ENCODE measurements around the gene G6PC3.
A peak's percentile ranks its signal among the peaks of the same experiment; 100 is the strongest.

G6PC3 gene

DNA sequence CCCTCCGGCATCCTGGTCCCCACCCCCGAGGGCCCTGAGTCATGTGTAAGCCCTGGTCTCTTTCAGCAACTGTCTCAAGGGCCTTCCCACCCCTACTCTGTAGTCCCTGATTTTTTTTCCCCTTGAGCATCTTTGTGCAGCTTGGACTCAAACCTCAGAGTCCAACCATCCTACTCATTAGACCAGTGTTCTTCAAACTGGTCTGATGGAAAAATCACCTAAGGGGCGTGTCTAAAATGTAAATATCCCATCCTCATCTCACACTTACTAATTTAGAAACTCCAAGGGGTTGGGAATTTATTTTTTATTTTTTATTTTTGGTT lies 624 bp downstream of the G6PC3 start:
- Histone ChIP-seq H3K4me1 (ENCODE audit: control insufficient read depth, low read depth, low read length) (peaks cover 2% of the 10 kb centered on the region), H3K4me3 (ENCODE audit: low read length) (peak overlapping the region; percentile 60)

DNA sequence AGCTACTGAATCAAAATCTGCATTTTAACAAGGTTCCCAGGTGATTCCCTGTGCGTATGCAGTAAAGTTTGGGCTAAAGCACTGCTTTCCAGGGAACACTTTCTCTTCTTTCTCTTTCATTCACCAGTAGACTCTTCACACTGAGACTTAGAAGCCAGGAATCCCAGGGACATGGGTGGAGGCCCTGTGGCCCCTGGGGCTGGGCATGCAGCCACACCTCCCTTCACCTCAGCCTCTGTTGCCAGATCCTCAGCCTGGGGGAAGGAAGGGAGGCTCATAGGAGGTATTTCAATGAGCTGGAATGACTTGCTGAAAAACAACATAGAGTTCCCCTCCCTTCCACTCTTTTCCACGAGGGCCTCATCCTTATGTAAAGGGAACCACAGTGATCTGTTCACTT lies 1.2 kb downstream of the G6PC3 start:
- peak; percentile 64 for DNase-seq

More for the DNA sequence above, 624 bp downstream of the G6PC3 start:
- Histone ChIP-seq H2BK120ac (ENCODE audit: low read depth, low read length) (no peak overlapping the region), H3K18ac (ENCODE audit: low read length) (peak overlapping the region; percentile 2), H3K79me1 (ENCODE audit: low read length) (peaks cover 2% of the 10 kb centered on the region), H2BK15ac (replicated peaks; ENCODE audit: low read depth) (no peak overlapping the region), H3K4ac (ENCODE audit: low read depth, low read length) (peak overlapping the region; percentile 20), H3K23ac (ENCODE audit: low read length) (no peak overlapping the region), H3K79me2 (ENCODE audit: control insufficient read depth, insufficient read depth, low read length) (peaks cover 10% of the 10 kb centered on the region), H3K56ac (ENCODE audit: low read length) (peak overlapping the region; percentile 97), H3K36me3 (ENCODE audit: control insufficient read depth, insufficient read depth, low read length) (no peaks in the 10 kb centered on the region), H4K8ac (ENCODE audit: low read depth, low read length) (no peak overlapping the region), H3K9ac (ENCODE audit: low read length) (peak overlapping the region; percentile 90), H3K4me2 (ENCODE audit: low read length) (peak overlapping the region; percentile 23), H3K27me3 (ENCODE audit: insufficient read depth, low read length, poor library complexity) (no peaks in the 10 kb centered on the region), H4K5ac (ENCODE audit: low read length) (no peak overlapping the region), H2BK5ac (ENCODE audit: low read length) (no peak overlapping the region), H2AK5ac (ENCODE audit: low read length) (no peak overlapping the region), H3K27ac (ENCODE audit: low read depth, low read length) (peak overlapping the region; percentile 82)
- no CpG with 5 or more reads among the region's 3 CpGs for WGBS (ENCODE audit: extremely low coverage, insufficient coverage, low lambda C conversion rate)
- DNase-seq = no peak

DNA sequence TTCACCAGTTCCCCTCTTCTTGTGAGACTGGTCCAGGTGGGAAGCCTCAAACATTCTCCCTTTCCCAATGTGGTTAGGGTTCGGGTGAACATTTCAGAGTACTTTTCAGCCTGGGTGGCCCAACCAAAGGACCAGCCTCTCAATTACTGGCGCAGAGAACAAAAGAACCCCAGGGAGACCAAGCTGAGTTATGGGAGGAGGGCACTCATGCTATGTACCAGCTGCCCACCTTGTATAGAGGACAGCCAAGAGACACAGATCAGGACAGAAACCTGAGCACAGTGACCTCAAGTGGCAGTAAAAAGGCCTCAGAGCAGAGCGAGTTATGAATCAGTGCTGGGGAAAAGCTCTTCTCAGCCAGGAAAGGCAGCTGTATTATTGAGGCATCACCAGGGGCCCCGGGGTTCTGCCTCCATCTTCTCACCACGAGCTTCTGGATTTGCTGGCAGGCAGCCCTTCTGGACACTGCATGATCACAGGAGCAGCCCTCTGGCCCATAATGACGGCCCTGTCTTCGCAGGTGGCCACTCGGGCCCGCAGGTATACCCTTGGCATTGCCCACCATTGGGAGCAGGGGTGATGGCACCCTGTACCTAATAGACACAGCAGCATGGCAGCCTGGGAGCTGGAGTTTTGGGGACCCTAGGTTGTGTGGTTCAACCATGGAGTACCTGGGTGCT lies 3.8 kb downstream of the G6PC3 start:
- no peak overlapping the region for H3K4ac ChIP-seq (ENCODE audit: low read depth, low read length)
- H3K4me1 ChIP-seq (ENCODE audit: control insufficient read depth, low read depth, low read length) = peaks cover 2% of the 10 kb centered on the region
- H4K5ac ChIP-seq (ENCODE audit: low read length) = no peak overlapping the region
- H3K23ac ChIP-seq (ENCODE audit: low read length) = no peak overlapping the region
- H2AK5ac ChIP-seq (ENCODE audit: low read length) = no peak overlapping the region
- no peak overlapping the region for H3K4me2 ChIP-seq (ENCODE audit: low read length)
- no CpG with 5 or more reads among the region's 9 CpGs for WGBS (ENCODE audit: extremely low coverage, insufficient coverage, low lambda C conversion rate)
- no peak overlapping the region for H3K9ac ChIP-seq (ENCODE audit: low read length)
- H3K27me3 ChIP-seq (ENCODE audit: insufficient read depth, low read length, poor library complexity) = no peaks in the 10 kb centered on the region
- no peak overlapping the region for H3K18ac ChIP-seq (ENCODE audit: low read length)
- peaks cover 2% of the 10 kb centered on the region for H3K79me1 ChIP-seq (ENCODE audit: low read length)
- DNase-seq = no peak
- no peak overlapping the region for H2BK120ac ChIP-seq (ENCODE audit: low read depth, low read length)
- H2BK15ac ChIP-seq (replicated peaks; ENCODE audit: low read depth) = no peak overlapping the region
- peaks cover 8% of the 10 kb centered on the region for H3K79me2 ChIP-seq (ENCODE audit: control insufficient read depth, insufficient read depth, low read length)
- H4K8ac ChIP-seq (ENCODE audit: low read depth, low read length) = no peak overlapping the region
- peaks cover 5% of the 10 kb centered on the region for H3K36me3 ChIP-seq (ENCODE audit: control insufficient read depth, insufficient read depth, low read length)
- no peak overlapping the region for H2BK5ac ChIP-seq (ENCODE audit: low read length)
- no peak overlapping the region for H3K56ac ChIP-seq (ENCODE audit: low read length)
- H3K27ac ChIP-seq (ENCODE audit: low read depth, low read length) = no peak overlapping the region
- H3K4me3 ChIP-seq (ENCODE audit: low read length) = no peak overlapping the region

More for the DNA sequence above, 1.2 kb downstream of the G6PC3 start:
- H3K4me1 ChIP-seq (ENCODE audit: control insufficient read depth, low read depth, low read length) = peaks cover 2% of the 10 kb centered on the region
- no peak overlapping the region for H3K4ac ChIP-seq (ENCODE audit: low read depth, low read length)
- no peak overlapping the region for H4K5ac ChIP-seq (ENCODE audit: low read length)
- WGBS (ENCODE audit: extremely low coverage, insufficient coverage, low lambda C conversion rate) = no CpG with 5 or more reads among the region's 2 CpGs
- no peak overlapping the region for H3K18ac ChIP-seq (ENCODE audit: low read length)
- H3K79me2 ChIP-seq (ENCODE audit: control insufficient read depth, insufficient read depth, low read length) = peaks cover 8% of the 10 kb centered on the region
- no peak overlapping the region for H2BK5ac ChIP-seq (ENCODE audit: low read length)
- H3K9ac ChIP-seq (ENCODE audit: low read length) = peak overlapping the region; percentile 66
- peaks cover 2% of the 10 kb centered on the region for H3K79me1 ChIP-seq (ENCODE audit: low read length)
- peak overlapping the region; percentile 83 for H3K56ac ChIP-seq (ENCODE audit: low read length)
- H3K23ac ChIP-seq (ENCODE audit: low read length) = no peak overlapping the region
- H3K27me3 ChIP-seq (ENCODE audit: insufficient read depth, low read length, poor library complexity) = no peaks in the 10 kb centered on the region
- H3K36me3 ChIP-seq (ENCODE audit: control insufficient read depth, insufficient read depth, low read length) = peaks cover 3% of the 10 kb centered on the region
- H2BK120ac ChIP-seq (ENCODE audit: low read depth, low read length) = no peak overlapping the region
- no peak overlapping the region for H4K8ac ChIP-seq (ENCODE audit: low read depth, low read length)
- no peak overlapping the region for H2BK15ac ChIP-seq (replicated peaks; ENCODE audit: low read depth)
- H3K27ac ChIP-seq (ENCODE audit: low read depth, low read length) = no peak overlapping the region
- no peak overlapping the region for H2AK5ac ChIP-seq (ENCODE audit: low read length)
- no peak overlapping the region for H3K4me3 ChIP-seq (ENCODE audit: low read length)
- peak overlapping the region; percentile 44 for H3K4me2 ChIP-seq (ENCODE audit: low read length)

DNA sequence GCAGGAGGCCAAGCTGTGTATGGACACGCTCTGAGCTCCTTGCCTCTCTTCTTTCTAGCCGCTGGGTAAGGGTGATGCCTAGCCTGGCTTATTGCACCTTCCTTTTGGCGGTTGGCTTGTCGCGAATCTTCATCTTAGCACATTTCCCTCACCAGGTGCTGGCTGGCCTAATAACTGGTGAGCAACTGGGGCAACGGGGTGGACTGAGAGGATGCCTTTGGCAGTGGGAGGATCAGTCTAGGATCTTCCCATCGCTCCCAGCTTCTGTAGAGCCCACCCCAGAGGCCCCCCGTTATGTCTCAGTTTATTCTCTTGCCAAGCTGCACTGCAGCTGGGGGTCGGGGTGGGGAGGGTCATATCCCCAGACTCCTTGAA lies 4.4 kb downstream of the G6PC3 start:
- peaks cover 2% of the 10 kb centered on the region for H3K79me1 ChIP-seq (ENCODE audit: low read length)
- no peak overlapping the region for H2BK120ac ChIP-seq (ENCODE audit: low read depth, low read length)
- H3K4me3 ChIP-seq (ENCODE audit: low read length) = no peak overlapping the region
- H3K27ac ChIP-seq (ENCODE audit: low read depth, low read length) = no peak overlapping the region
- H2AK5ac ChIP-seq (ENCODE audit: low read length) = no peak overlapping the region
- H3K56ac ChIP-seq (ENCODE audit: low read length) = no peak overlapping the region
- H4K5ac ChIP-seq (ENCODE audit: low read length) = no peak overlapping the region
- peaks cover 5% of the 10 kb centered on the region for H3K36me3 ChIP-seq (ENCODE audit: control insufficient read depth, insufficient read depth, low read length)
- no peak overlapping the region for H4K8ac ChIP-seq (ENCODE audit: low read depth, low read length)
- no peaks in the 10 kb centered on the region for H3K27me3 ChIP-seq (ENCODE audit: insufficient read depth, low read length, poor library complexity)
- H3K4ac ChIP-seq (ENCODE audit: low read depth, low read length) = no peak overlapping the region
- no peak overlapping the region for H3K23ac ChIP-seq (ENCODE audit: low read length)
- no peak overlapping the region for H3K18ac ChIP-seq (ENCODE audit: low read length)
- peaks cover 8% of the 10 kb centered on the region for H3K79me2 ChIP-seq (ENCODE audit: control insufficient read depth, insufficient read depth, low read length)
- no peak for DNase-seq
- H3K9ac ChIP-seq (ENCODE audit: low read length) = no peak overlapping the region
- no peak overlapping the region for H2BK5ac ChIP-seq (ENCODE audit: low read length)
- no peak overlapping the region for H3K4me2 ChIP-seq (ENCODE audit: low read length)
- WGBS (ENCODE audit: extremely low coverage, insufficient coverage, low lambda C conversion rate) = no CpG with 5 or more reads among the region's 9 CpGs
- no peak overlapping the region for H2BK15ac ChIP-seq (replicated peaks; ENCODE audit: low read depth)
- H3K4me1 ChIP-seq (ENCODE audit: control insufficient read depth, low read depth, low read length) = peaks cover 2% of the 10 kb centered on the region

DNA sequence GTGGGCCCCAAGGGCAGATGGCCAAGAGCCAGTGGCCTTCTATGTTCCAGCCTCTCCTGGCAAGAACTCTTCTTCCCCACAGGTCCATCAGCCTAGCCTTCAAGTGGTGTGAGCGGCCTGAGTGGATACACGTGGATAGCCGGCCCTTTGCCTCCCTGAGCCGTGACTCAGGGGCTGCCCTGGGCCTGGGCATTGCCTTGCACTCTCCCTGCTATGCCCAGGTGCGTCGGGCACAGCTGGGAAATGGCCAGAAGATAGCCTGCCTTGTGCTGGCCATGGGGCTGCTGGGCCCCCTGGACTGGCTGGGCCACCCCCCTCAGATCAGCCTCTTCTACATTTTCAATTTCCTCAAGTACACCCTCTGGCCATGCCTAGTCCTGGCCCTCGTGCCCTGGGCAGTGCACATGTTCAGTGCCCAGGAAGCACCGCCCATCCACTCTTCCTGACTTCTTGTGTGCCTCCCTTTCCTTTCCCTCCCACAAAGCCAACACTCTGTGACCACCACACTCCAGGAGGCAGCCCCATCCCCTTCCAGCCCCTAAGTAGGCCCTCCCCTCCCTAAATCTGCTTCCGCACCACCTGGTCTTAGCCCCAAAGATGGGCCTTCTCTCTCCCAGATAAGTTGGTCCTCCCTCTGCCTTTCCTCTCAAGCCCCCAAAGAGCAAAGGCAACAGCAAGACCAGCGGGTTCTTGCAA lies 5.2 kb downstream of the G6PC3 start:
- Histone ChIP-seq H3K4me3 (ENCODE audit: low read length) (no peak overlapping the region), H4K8ac (ENCODE audit: low read depth, low read length) (no peak overlapping the region), H3K4me1 (ENCODE audit: control insufficient read depth, low read depth, low read length) (peaks cover 2% of the 10 kb centered on the region), H3K27ac (ENCODE audit: low read depth, low read length) (no peak overlapping the region), H3K18ac (ENCODE audit: low read length) (no peak overlapping the region), H3K4ac (ENCODE audit: low read depth, low read length) (no peak overlapping the region), H3K27me3 (ENCODE audit: insufficient read depth, low read length, poor library complexity) (no peaks in the 10 kb centered on the region), H3K9ac (ENCODE audit: low read length) (no peak overlapping the region), H3K79me2 (ENCODE audit: control insufficient read depth, insufficient read depth, low read length) (peaks cover 8% of the 10 kb centered on the region), H2BK120ac (ENCODE audit: low read depth, low read length) (no peak overlapping the region), H3K4me2 (ENCODE audit: low read length) (no peak overlapping the region), H3K23ac (ENCODE audit: low read length) (no peak overlapping the region), H3K79me1 (ENCODE audit: low read length) (peaks cover 2% of the 10 kb centered on the region), H2BK15ac (replicated peaks; ENCODE audit: low read depth) (no peak overlapping the region), H3K56ac (ENCODE audit: low read length) (no peak overlapping the region), H3K36me3 (ENCODE audit: control insufficient read depth, insufficient read depth, low read length) (peaks cover 5% of the 10 kb centered on the region), H2AK5ac (ENCODE audit: low read length) (no peak overlapping the region), H4K5ac (ENCODE audit: low read length) (no peak overlapping the region), H2BK5ac (ENCODE audit: low read length) (no peak overlapping the region)
- no CpG with 5 or more reads among the region's 10 CpGs for WGBS (ENCODE audit: extremely low coverage, insufficient coverage, low lambda C conversion rate)
- DNase-seq = no peak

Data from mesendoderm (in vitro differentiated cells).